Thyroid gland (tissue), 4 donors: ENCODE measurements around the gene IL36A.

Experiments used
- POLR2A ChIP-seq, 2 donors: fragments of 450-650 bp; IDR thresholded peaks; one replicate each; pipeline ENCODE4 v1.6.1; 2017; ENCODE audit warnings: antibody characterized with exemption in 2 of 2, mild to moderate bottlenecking in 2 of 2, moderate library complexity in 1 of 2
- TF ChIP-seq, protein P1 (sequence below), 6 experiments: fragments of 200-600 bp in 3 of 6; fragments of 450-650 bp in 3 of 6; sonication (generic) in 3 of 6; IDR thresholded peaks; one replicate each; pipeline ENCODE4 v1.5.1; 2016 to 2019; ENCODE audit warnings: antibody characterized with exemption in 6 of 6, mild to moderate bottlenecking in 2 of 6, inconsistent platforms in 1 of 6, moderate library complexity in 1 of 6

GRCh38 chr2:113057117-113057516 is 51.9 kb downstream of the IL36A start:
- TF ChIP-seq, protein P1, sequence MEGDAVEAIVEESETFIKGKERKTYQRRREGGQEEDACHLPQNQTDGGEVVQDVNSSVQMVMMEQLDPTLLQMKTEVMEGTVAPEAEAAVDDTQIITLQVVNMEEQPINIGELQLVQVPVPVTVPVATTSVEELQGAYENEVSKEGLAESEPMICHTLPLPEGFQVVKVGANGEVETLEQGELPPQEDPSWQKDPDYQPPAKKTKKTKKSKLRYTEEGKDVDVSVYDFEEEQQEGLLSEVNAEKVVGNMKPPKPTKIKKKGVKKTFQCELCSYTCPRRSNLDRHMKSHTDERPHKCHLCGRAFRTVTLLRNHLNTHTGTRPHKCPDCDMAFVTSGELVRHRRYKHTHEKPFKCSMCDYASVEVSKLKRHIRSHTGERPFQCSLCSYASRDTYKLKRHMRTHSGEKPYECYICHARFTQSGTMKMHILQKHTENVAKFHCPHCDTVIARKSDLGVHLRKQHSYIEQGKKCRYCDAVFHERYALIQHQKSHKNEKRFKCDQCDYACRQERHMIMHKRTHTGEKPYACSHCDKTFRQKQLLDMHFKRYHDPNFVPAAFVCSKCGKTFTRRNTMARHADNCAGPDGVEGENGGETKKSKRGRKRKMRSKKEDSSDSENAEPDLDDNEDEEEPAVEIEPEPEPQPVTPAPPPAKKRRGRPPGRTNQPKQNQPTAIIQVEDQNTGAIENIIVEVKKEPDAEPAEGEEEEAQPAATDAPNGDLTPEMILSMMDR (IDR thresholded peaks at IDR 0.05) = no peak
- no peak for TF ChIP-seq POLR2A (IDR thresholded peaks at IDR 0.05)
